Endodermal cell (in vitro differentiated cells): ENCODE data around the gene ANXA2R. TPM values are rescaled to one million over a fixed set of nuclear protein-coding genes. Genes with fewer than 3 reads are reported as not detected.
A peak's percentile ranks its signal among the peaks of the same experiment; 100 is the strongest.
"Not testable (repeated sequence)": the region's sequence is repeated elsewhere in the genome, so short reads cannot be mapped to it uniquely, and the experiment has no call there.

ENCODE experiments used
- DNase-seq: peaks from one replicate; pipeline ENCODE4 v3.0.0-alpha.2; 2017
- H3K27ac ChIP-seq: 2 replicates; pipeline ENCODE4 v1.5.1; 2013; ENCODE audit warnings: mild to moderate bottlenecking, low read depth, low read length, moderate library complexity
- H3K27me3 ChIP-seq: 2 replicates; pipeline ENCODE4 v1.6.1; 2013; ENCODE audit warnings: mild to moderate bottlenecking, low read length, moderate library complexity; ENCODE audit not compliant: insufficient read depth, control insufficient read depth, poor library complexity, severe bottlenecking
- H3K36me3 ChIP-seq: 2 replicates; pipeline ENCODE4 v1.7.0; 2013; ENCODE audit warnings: mild to moderate bottlenecking, low read length, moderate library complexity; ENCODE audit not compliant: control insufficient read depth, insufficient read depth
- H3K4me1 ChIP-seq: one replicate; pipeline ENCODE4 v1.7.0; 2013; ENCODE audit warnings: low read length; ENCODE audit not compliant: control insufficient read depth, insufficient read depth
- H3K4me3 ChIP-seq: 2 replicates; pipeline ENCODE4 v1.5.1; 2013; ENCODE audit warnings: mild to moderate bottlenecking, low read length, moderate library complexity
- H3K9ac ChIP-seq: 2 replicates; pipeline ENCODE4 v1.6.1; 2013; ENCODE audit warnings: mild to moderate bottlenecking, low read length, moderate library complexity; ENCODE audit not compliant: poor library complexity, severe bottlenecking; ENCODE audit errors: extremely low read depth
- H3K9me3 ChIP-seq: 2 replicates; pipeline ENCODE4 v1.6.1; 2013; ENCODE audit warnings: mild to moderate bottlenecking, low read length, moderate library complexity; ENCODE audit not compliant: control insufficient read depth
- H3K27ac Mint-ChIP-seq: 2 replicates; pipeline ENCODE4 v1.8.0; 2020; ENCODE audit warnings: mixed read lengths
- H3K27me3 Mint-ChIP-seq: 2 replicates; pipeline ENCODE4 v1.8.0; 2021; ENCODE audit warnings: mild to moderate bottlenecking, mixed read lengths; ENCODE audit not compliant: insufficient read depth
- H3K36me3 Mint-ChIP-seq: 2 replicates; pipeline ENCODE4 v1.8.0; 2020; ENCODE audit warnings: low read depth, mixed read lengths
- H3K4me1 Mint-ChIP-seq: 2 replicates; pipeline ENCODE4 v1.8.0; 2020; ENCODE audit warnings: mixed read lengths
- H3K4me3 Mint-ChIP-seq: 2 replicates; pipeline ENCODE4 v1.8.0; 2020; ENCODE audit warnings: mild to moderate bottlenecking, moderate library complexity, mixed read lengths
- H3K9me3 Mint-ChIP-seq: 2 replicates; pipeline ENCODE4 v1.8.0; 2020; ENCODE audit warnings: mild to moderate bottlenecking, mixed read lengths
- CTCF ChIP-seq: fragments of 200-600 bp; sonication (generic); conservative IDR thresholded peaks from 2 replicates; pipeline ENCODE4 v1.5.0; 2021; ENCODE audit warnings: antibody characterized with exemption, mild to moderate bottlenecking
- WGBS, 2 experiments: methylation state at CpG; one replicate each; pipeline versions ENCODE4 v1.1.5 to v1.1.7; 2013; ENCODE audit warnings: missing lambda C conversion rate in 2 of 2, mixed read lengths in 1 of 2; ENCODE audit not compliant: insufficient coverage in 1 of 2, insufficient read length in 1 of 2; 5-methylcytosine and 5-hydroxymethylcytosine counted together
- total RNA-seq, 2 donors: library from RNA; stranded (reverse); fragmentation: NEBNext Ultra II Directional in 1 of 2; extraction: Animal tissue kit (Norgen Biotek cat#: 25700) in 1 of 2; gene quantifications; 2 replicates in 1 of 2; 3 replicates in 1 of 2; pipeline ENCODE4 v1.2.1, GENCODE V29; 2021

The ANXA2R gene
- total RNA-seq, 2 donors from 2014 or later = 0.73 to 0.97 TPM

- peaks cover 25% of the 10 kb centered on the region for H3K27me3 ChIP-seq
- Mint-ChIP-seq H3K27me3 (peaks cover 40% of the 10 kb centered on the region), H3K4me3 (peak overlapping the region; percentile 45), H3K4me1 (peaks cover 22% of the 10 kb centered on the region), H3K36me3 (peaks cover 5% of the 10 kb centered on the region), H3K9me3 (peaks cover 2% of the 10 kb centered on the region), H3K27ac (peak overlapping the region; percentile 55)
- H3K36me3 ChIP-seq = no peaks in the 10 kb centered on the region
- TF ChIP-seq CTCF = no peak
- DNase-seq = peak; percentile 80
- peaks cover 4% of the 10 kb centered on the region for H3K4me1 ChIP-seq
- 90 to 94% methylated on average over 24 to 41 of the region's 41 CpGs for WGBS, 2 experiments
- no peak overlapping the region for H3K4me3 ChIP-seq
- H3K9me3 ChIP-seq = no peaks in the 10 kb centered on the region
- no peak overlapping the region for H3K9ac ChIP-seq
- no peak overlapping the region for H3K27ac ChIP-seq
Measured at GRCh38 chr5:43033841-43034590, 6.1 kb downstream of the ANXA2R start.

- H3K4me1 ChIP-seq = peaks cover 3% of the 10 kb centered on the region
- Mint-ChIP-seq H3K27me3 (peaks cover 17% of the 10 kb centered on the region), H3K4me3 (no peak overlapping the region), H3K9me3 (peaks cover 4% of the 10 kb centered on the region), H3K36me3 (no peaks in the 10 kb centered on the region), H3K27ac (no peak overlapping the region), H3K4me1 (peaks cover 16% of the 10 kb centered on the region)
- no peaks in the 10 kb centered on the region for H3K36me3 ChIP-seq
- no peaks in the 10 kb centered on the region for H3K9me3 ChIP-seq
- no peak for TF ChIP-seq CTCF
- no peak overlapping the region for H3K27ac ChIP-seq
- DNase-seq = no peak
- H3K9ac ChIP-seq = no peak overlapping the region
- 78 to 89% methylated on average over 5 to 7 of the region's 7 CpGs for WGBS, 2 experiments
- no peak overlapping the region for H3K4me3 ChIP-seq
- H3K27me3 ChIP-seq = no peaks in the 10 kb centered on the region
Measured at GRCh38 chr5:43027054-43027785, 12.9 kb downstream of the ANXA2R start.

GRCh38 chr5:43025184-43025950 lies 14.8 kb downstream of the ANXA2R start:
- H3K4me1 Mint-ChIP-seq = peaks cover 18% of the 10 kb centered on the region
- H3K9ac ChIP-seq, H3K36me3 Mint-ChIP-seq, H3K4me1 ChIP-seq, H3K9me3 Mint-ChIP-seq, H3K27ac ChIP-seq, H3K36me3 ChIP-seq, H3K9me3 ChIP-seq: not testable (repeated sequence)
- H3K4me3 Mint-ChIP-seq = peak overlapping the region; percentile 40
- Histone ChIP-seq H3K4me3 (peak overlapping the region; percentile 67), H3K27me3 (peaks cover 13% of the 10 kb centered on the region)
- peak; percentile 74 for DNase-seq
- 6 to 36% methylated on average over 12 to 25 of the region's 25 CpGs for WGBS, 2 experiments
- peak; percentile 56 for TF ChIP-seq CTCF
- H3K27ac Mint-ChIP-seq = peak overlapping the region; percentile 32
- peaks cover 34% of the 10 kb centered on the region for H3K27me3 Mint-ChIP-seq
